NCI-H2196 treated with DMSO at 0.1 percent for 48 hours (cell line): ENCODE results near the gene TWF1.
"Not testable (repeated sequence)": the region's sequence is repeated elsewhere in the genome, so short reads cannot be mapped to it uniquely, and the experiment has no call there.

Experiments
- DNase-seq: peaks from one replicate; lab custom pipeline; 2025; ENCODE audit not compliant: unreplicated experiment; lab: John Stamatoyannopoulos, UW

TWF1 gene

GRCh38 chr12:43806737-43807072, 588 bp upstream of the TWF1 start:
- no peak for DNase-seq

- no peak for DNase-seq
Measured at GRCh38 chr12:43805149-43805859, 813 bp downstream of the TWF1 start.

- no peak for DNase-seq
Measured at GRCh38 chr12:43797561-43798217, 8.4 kb downstream of the TWF1 start.

- DNase-seq = peak; percentile 28
Measured at GRCh38 chr12:43795716-43796280, 10.3 kb downstream of the TWF1 start.

- no peak for DNase-seq
Measured at GRCh38 chr12:43789941-43790340, 16.2 kb downstream of the TWF1 start.

GRCh38 chr12:43786899-43787693, 19.0 kb downstream of the TWF1 start:
- no peak for DNase-seq

- no peak for DNase-seq
Measured at GRCh38 chr12:43776498-43776897, 29.6 kb downstream of the TWF1 start.

- no peak for DNase-seq
Measured at GRCh38 chr12:43766291-43766690, 39.8 kb downstream of the TWF1 start.

- no peak for DNase-seq
Measured at GRCh38 chr12:43764528-43764927, 41.6 kb downstream of the TWF1 start.

- DNase-seq = no peak
Measured at GRCh38 chr12:43763769-43764168, 42.3 kb downstream of the TWF1 start.

GRCh38 chr12:43762596-43762995, 43.5 kb downstream of the TWF1 start:
- no peak for DNase-seq

GRCh38 chr12:43761500-43761899, 44.6 kb downstream of the TWF1 start:
- DNase-seq = no peak

- no peak for DNase-seq
Measured at GRCh38 chr12:43760396-43760795, 45.7 kb downstream of the TWF1 start.

GRCh38 chr12:43758728-43759563, 47.2 kb downstream of the TWF1 start, which contains the start of the genes IRAK4 and PUS7L:
Gene IRAK4 (plus strand): TSS chr12:43758951. CDS start chr12:43768112, 9,161 bp downstream.
Gene PUS7L (minus strand): TSS chr12:43758790. CDS start chr12:43755245, 3,545 bp downstream.
- peak; percentile 84 for DNase-seq

- DNase-seq = peak; percentile 33
Measured at GRCh38 chr12:43758247-43758727, 47.8 kb downstream of the TWF1 start.

GRCh38 chr12:43754015-43754414, 52.1 kb downstream of the TWF1 start:
- DNase-seq = no peak

- not testable (repeated sequence) for DNase-seq
Measured at GRCh38 chr12:43751360-43751759, 54.8 kb downstream of the TWF1 start.

GRCh38 chr12:43750814-43751213, 55.3 kb downstream of the TWF1 start:
- no peak for DNase-seq

GRCh38 chr12:43749016-43749415, 57.1 kb downstream of the TWF1 start:
- no peak for DNase-seq

- DNase-seq = no peak
Measured at GRCh38 chr12:43744826-43745225, 61.3 kb downstream of the TWF1 start.
